ENCODE results near the gene SIGLEC8. TPM values are rescaled to one million over a fixed set of nuclear protein-coding genes. Genes with fewer than 3 reads are reported as not detected.

Gene SIGLEC8
- total and polyA plus RNA-seq, 9 of the 15 experiments (the other 6 are each of a cell fraction or from before 2014, with no cell fraction given): 0.04 to 0.65 (median 0.39) TPM

DNA sequence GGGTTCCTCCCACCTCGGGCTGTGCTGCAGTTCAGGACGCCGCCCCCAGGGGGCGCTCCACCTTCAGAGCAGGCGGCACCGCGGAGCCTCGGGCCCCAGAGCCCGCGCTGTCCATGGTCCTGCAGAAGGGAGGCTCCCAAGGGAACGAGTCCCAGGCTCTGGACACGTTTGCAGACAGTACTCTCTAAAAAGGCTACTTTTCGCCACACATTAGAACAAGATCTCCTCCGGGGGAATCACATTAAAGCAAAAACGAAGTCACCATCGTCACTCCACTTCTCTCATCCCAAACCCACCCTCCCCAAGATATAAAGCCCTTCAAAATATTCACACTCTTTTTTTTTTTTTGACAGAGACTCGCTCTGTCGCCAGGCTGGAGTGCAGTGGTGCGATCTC, 36.2 kb downstream of the SIGLEC8 start (continued):
- TF ChIP-seq IRF2 (CRISPR knock-in tag; IDR thresholded peaks at IDR 0.05): peak; percentile 52; the same call in 1 of the 2 replicates
- TF ChIP-seq, protein P1, sequence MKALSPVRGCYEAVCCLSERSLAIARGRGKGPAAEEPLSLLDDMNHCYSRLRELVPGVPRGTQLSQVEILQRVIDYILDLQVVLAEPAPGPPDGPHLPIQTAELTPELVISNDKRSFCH (CRISPR knock-in tag; IDR thresholded peaks at IDR 0.05): no peak
- TF ChIP-seq, protein P1 (tag; IDR thresholded peaks at IDR 0.05): 0 out of 2 replicates have a peak, but pooled peaks have one; percentile 39
- peak; percentile 86 for TF ChIP-seq NR2C2 (CRISPR knock-in tag; IDR thresholded peaks at IDR 0.05)
- no peak for TF ChIP-seq NR2C2 (tag; IDR thresholded peaks at IDR 0.05)
- TF ChIP-seq ATF7 (IDR thresholded peaks at IDR 0.05): no peak
- peak; percentile 37; the same call in 1 of the 2 replicates for TF ChIP-seq JUN (IDR thresholded peaks at IDR 0.05; ENCODE audit: borderline replicate concordance, low read depth, low read length)
- TF ChIP-seq JUN (CRISPR knock-in tag; IDR thresholded peaks at IDR 0.05; ENCODE audit: borderline replicate concordance): peak; percentile 81; the same call in 1 of the 2 replicates
- TF ChIP-seq KLF1 (tag; IDR thresholded peaks at IDR 0.05): peak; percentile 50; the same call in 1 of the 2 replicates
- TF ChIP-seq TFAP4 (CRISPR knock-in tag; IDR thresholded peaks at IDR 0.05; ENCODE audit: borderline replicate concordance): peak; percentile 93
- no peak for TF ChIP-seq ETV6 (IDR thresholded peaks at IDR 0.05; ENCODE audit: borderline replicate concordance in 1 of 2, low read depth in 2 of 2, low read length in 1 of 2)
- peak; percentile 97 for TF ChIP-seq ETV6 (CRISPR knock-in tag; IDR thresholded peaks at IDR 0.05; ENCODE audit: borderline replicate concordance)
- TF ChIP-seq ZNF282 (CRISPR knock-in tag; IDR thresholded peaks at IDR 0.05): peak; percentile 27; the same call in 1 of the 2 replicates
- TF ChIP-seq YY1 (IDR thresholded peaks at IDR 0.05; ENCODE audit: borderline replicate concordance in 1 of 3, control insufficient read depth in 1 of 3, extremely low read depth in 1 of 3, insufficient read depth in 3 of 3, insufficient read length in 1 of 3, insufficient replicate concordance in 2 of 3, low read depth in 1 of 3, low read length in 2 of 3): peak in 2 of 3 experiments; percentile 44 to 47
- TF ChIP-seq RB1 (IDR thresholded peaks at IDR 0.05; ENCODE audit: low read depth): peak; percentile 96
- TF ChIP-seq RFX5 (IDR thresholded peaks at IDR 0.05; ENCODE audit: low read depth, low read length): no peak
- TF ChIP-seq, protein P2, sequence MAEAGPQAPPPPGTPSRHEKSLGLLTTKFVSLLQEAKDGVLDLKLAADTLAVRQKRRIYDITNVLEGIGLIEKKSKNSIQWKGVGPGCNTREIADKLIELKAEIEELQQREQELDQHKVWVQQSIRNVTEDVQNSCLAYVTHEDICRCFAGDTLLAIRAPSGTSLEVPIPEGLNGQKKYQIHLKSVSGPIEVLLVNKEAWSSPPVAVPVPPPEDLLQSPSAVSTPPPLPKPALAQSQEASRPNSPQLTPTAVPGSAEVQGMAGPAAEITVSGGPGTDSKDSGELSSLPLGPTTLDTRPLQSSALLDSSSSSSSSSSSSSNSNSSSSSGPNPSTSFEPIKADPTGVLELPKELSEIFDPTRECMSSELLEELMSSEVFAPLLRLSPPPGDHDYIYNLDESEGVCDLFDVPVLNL (CRISPR knock-in tag; IDR thresholded peaks at IDR 0.05; ENCODE audit: low read depth): peak; percentile 90
- peak in 1 of 2 experiments; percentile 37 for TF ChIP-seq E2F6 (IDR thresholded peaks at IDR 0.05; ENCODE audit: borderline replicate concordance in 1 of 2, extremely low read depth in 1 of 2, insufficient read depth in 1 of 2, insufficient read length in 1 of 2, low read depth in 1 of 2, low read length in 1 of 2, poor library complexity in 1 of 2, severe bottlenecking in 1 of 2)
- TF ChIP-seq KLF6 (CRISPR knock-in tag; IDR thresholded peaks at IDR 0.05; ENCODE audit: borderline replicate concordance): no peak
- TF ChIP-seq FOXA3 (CRISPR knock-in tag; conservative IDR thresholded peaks at IDR 0.05 in 1 of 2, IDR thresholded peaks at IDR 0.05 in 1 of 2): peak in 1 of 2 experiments; percentile 85; a peak in 2 of 4 replicates
- peak; percentile 97 for TF ChIP-seq MIER1 (IDR thresholded peaks at IDR 0.05; ENCODE audit: low read depth)
- TF ChIP-seq TARDBP (IDR thresholded peaks at IDR 0.05): peak; percentile 59; the same call in 1 of the 2 replicates
- 0 out of 2 replicates have a peak, but pooled peaks have one; percentile 27 for TF ChIP-seq ESRRA (IDR thresholded peaks at IDR 0.05; ENCODE audit: borderline replicate concordance, low read depth)

All from K562 (cell line).